Stimulated activated CD4-positive, alpha-beta T cell treated with anti-CD3 and anti-CD28 coated beads, TNF-alpha, amount 100 ng/mL, for 24 hours (primary cell): ENCODE results near the gene PPP1R13B.

ENCODE experiments used
- DNase-seq, 3 experiments: peaks; one replicate each; pipeline ENCODE4 v3.0.0-alpha.2; 2020; ENCODE audit warnings: low read depth in 3 of 3

PPP1R13B gene

GRCh38 chr14:103685276-103686211 lies 161.8 kb downstream of the PPP1R13B start:
- no peak for DNase-seq

- no peak for DNase-seq
Measured at GRCh38 chr14:103684871-103685270, 162.5 kb downstream of the PPP1R13B start.

GRCh38 chr14:103684471-103684870 lies 162.9 kb downstream of the PPP1R13B start:
- no peak for DNase-seq
